GM21786 (cell line): ENCODE measurements around the gene EPS8.

Source experiments
- ATAC-seq: cut with Tn5 transposase; IDR thresholded peaks from one replicate; pipeline ENCODE4 v1.9.1; 2021; ENCODE audit not compliant: unreplicated experiment

Gene EPS8

GRCh38 chr12:15800278-15800677 is 11.1 kb upstream of the EPS8 start:
- ATAC-seq: no peak

- no peak for ATAC-seq
Observed at GRCh38 chr12:15797818-15798217, 8.6 kb upstream of the EPS8 start.

- ATAC-seq: no peak
Observed at GRCh38 chr12:15796493-15797141, 7.4 kb upstream of the EPS8 start.

- ATAC-seq: no peak
Observed at GRCh38 chr12:15794836-15795235, 5.6 kb upstream of the EPS8 start.

GRCh38 chr12:15794196-15794595 is 5.0 kb upstream of the EPS8 start:
- no peak for ATAC-seq

GRCh38 chr12:15788233-15789219 is 662 bp downstream of the EPS8 start:
- peak; percentile 30 for ATAC-seq

- no peak for ATAC-seq
Observed at GRCh38 chr12:15787778-15788177, 1.4 kb downstream of the EPS8 start.

- ATAC-seq: no peak
Observed at GRCh38 chr12:15786772-15787171, 2.4 kb downstream of the EPS8 start.

GRCh38 chr12:15783288-15783687 is 5.9 kb downstream of the EPS8 start:
- no peak for ATAC-seq

GRCh38 chr12:15782667-15783066 is 6.5 kb downstream of the EPS8 start:
- no peak for ATAC-seq

GRCh38 chr12:15779925-15780324 is 9.3 kb downstream of the EPS8 start:
- ATAC-seq: no peak

GRCh38 chr12:15778126-15778525 is 11.1 kb downstream of the EPS8 start:
- no peak for ATAC-seq

- ATAC-seq: no peak
Observed at GRCh38 chr12:15777355-15778012, 11.7 kb downstream of the EPS8 start.

GRCh38 chr12:15776532-15776931 is 12.7 kb downstream of the EPS8 start:
- no peak for ATAC-seq

- ATAC-seq: no peak
Observed at GRCh38 chr12:15774819-15775218, 14.4 kb downstream of the EPS8 start.

GRCh38 chr12:15772405-15773018 is 16.7 kb downstream of the EPS8 start:
- no peak for ATAC-seq

GRCh38 chr12:15770581-15770980 is 18.6 kb downstream of the EPS8 start:
- ATAC-seq: no peak

GRCh38 chr12:15770021-15770420 is 19.2 kb downstream of the EPS8 start:
- ATAC-seq: no peak

GRCh38 chr12:15769586-15769985 is 19.6 kb downstream of the EPS8 start:
- no peak for ATAC-seq

- no peak for ATAC-seq
Observed at GRCh38 chr12:15767301-15767700, 21.9 kb downstream of the EPS8 start.

GRCh38 chr12:15763328-15763727 is 25.9 kb downstream of the EPS8 start:
- ATAC-seq: no peak
